UCSD-AML1 (cell line): Measurements from ENCODE around the gene NUB1.

ENCODE experiments used
- DNase-seq: peaks from one replicate; lab custom pipeline; 2025; ENCODE audit not compliant: unreplicated experiment; lab: John Stamatoyannopoulos, UW

The NUB1 gene

GRCh38 chr7:151388430-151388829 is 46.8 kb downstream of the NUB1 start:
- no peak for DNase-seq

GRCh38 chr7:151389096-151389767 is 47.6 kb downstream of the NUB1 start:
- DNase-seq, result no peak

GRCh38 chr7:151389768-151390597 is 48.4 kb downstream of the NUB1 start:
- no peak for DNase-seq

- no peak for DNase-seq
These were observed 49.2 kb downstream of the NUB1 start for GRCh38 chr7:151390598-151391357.

- no peak for DNase-seq
These were observed 49.7 kb downstream of the NUB1 start for GRCh38 chr7:151391358-151391730.

GRCh38 chr7:151392002-151392401 is 50.4 kb downstream of the NUB1 start:
- no peak for DNase-seq

- DNase-seq, result no peak
These were observed 50.8 kb downstream of the NUB1 start for GRCh38 chr7:151392426-151392825.

- DNase-seq, result no peak
These were observed 51.7 kb downstream of the NUB1 start for GRCh38 chr7:151393031-151393977.

GRCh38 chr7:151394076-151395035 is 52.7 kb downstream of the NUB1 start:
- DNase-seq, result no peak

GRCh38 chr7:151395036-151395367 is 53.4 kb downstream of the NUB1 start:
- DNase-seq, result no peak

GRCh38 chr7:151396328-151396970 is 54.8 kb downstream of the NUB1 start:
- no peak for DNase-seq

GRCh38 chr7:151397026-151397425 is 55.4 kb downstream of the NUB1 start:
- DNase-seq, result no peak

- DNase-seq, result no peak
These were observed 57.1 kb downstream of the NUB1 start for GRCh38 chr7:151398446-151399304.

GRCh38 chr7:151399305-151399601 is 57.6 kb downstream of the NUB1 start:
- no peak for DNase-seq

GRCh38 chr7:151399906-151400305 is 58.3 kb downstream of the NUB1 start:
- no peak for DNase-seq

GRCh38 chr7:151400626-151401315 is 59.2 kb downstream of the NUB1 start:
- no peak for DNase-seq

- DNase-seq, result no peak
These were observed 60.6 kb downstream of the NUB1 start for GRCh38 chr7:151402029-151402835.
